Glutamatergic neuron (in vitro differentiated cells): ENCODE measurements around the gene KIF21B. TPM values are rescaled to one million over a fixed set of nuclear protein-coding genes. Genes with fewer than 3 reads are reported as not detected.

Experiments
- DNase-seq: peaks from one replicate; pipeline ENCODE4 v3.0.0; 2022
- H3K27ac Mint-ChIP-seq: one replicate; pipeline ENCODE4 v1.8.0; 2020; ENCODE audit warnings: mild to moderate bottlenecking, mixed read lengths, inconsistent platforms; ENCODE audit not compliant: unreplicated experiment
- H3K27me3 Mint-ChIP-seq: one replicate; pipeline ENCODE4 v1.8.0; 2020; ENCODE audit warnings: mild to moderate bottlenecking, moderate library complexity, mixed read lengths, inconsistent platforms; ENCODE audit not compliant: unreplicated experiment
- H3K36me3 Mint-ChIP-seq: one replicate; pipeline ENCODE4 v1.8.0; 2020; ENCODE audit warnings: mild to moderate bottlenecking, mixed read lengths, inconsistent platforms; ENCODE audit not compliant: unreplicated experiment
- H3K4me1 Mint-ChIP-seq: one replicate; pipeline ENCODE4 v1.8.0; 2020; ENCODE audit warnings: mild to moderate bottlenecking, low read depth, mixed read lengths, inconsistent platforms; ENCODE audit not compliant: unreplicated experiment
- H3K4me3 Mint-ChIP-seq: one replicate; pipeline ENCODE4 v1.8.0; 2020; ENCODE audit warnings: mild to moderate bottlenecking, mixed read lengths, inconsistent platforms; ENCODE audit not compliant: unreplicated experiment
- H3K9me3 Mint-ChIP-seq: one replicate; pipeline ENCODE4 v1.8.0; 2020; ENCODE audit warnings: mild to moderate bottlenecking, moderate library complexity, mixed read lengths, inconsistent platforms; ENCODE audit not compliant: unreplicated experiment
- total RNA-seq: library from RNA; stranded (reverse); fragmentation: NEBNext Ultra II Directional; extraction: Animal tissue kit (Norgen Biotek cat#: 25700); gene quantifications from one replicate; pipeline ENCODE4 v1.2.1, GENCODE V29; 2021; ENCODE audit not compliant: unreplicated experiment
- TF ChIP-seq, protein P1 (sequence below): fragments of 200-600 bp; sonication (generic); IDR thresholded peaks from one replicate; pipeline ENCODE4 v1.5.0; 2021; ENCODE audit not compliant: partially characterized antibody, unreplicated experiment

KIF21B gene
- total RNA-seq, 1 donor from 2014 or later = 51.1 TPM

DNA sequence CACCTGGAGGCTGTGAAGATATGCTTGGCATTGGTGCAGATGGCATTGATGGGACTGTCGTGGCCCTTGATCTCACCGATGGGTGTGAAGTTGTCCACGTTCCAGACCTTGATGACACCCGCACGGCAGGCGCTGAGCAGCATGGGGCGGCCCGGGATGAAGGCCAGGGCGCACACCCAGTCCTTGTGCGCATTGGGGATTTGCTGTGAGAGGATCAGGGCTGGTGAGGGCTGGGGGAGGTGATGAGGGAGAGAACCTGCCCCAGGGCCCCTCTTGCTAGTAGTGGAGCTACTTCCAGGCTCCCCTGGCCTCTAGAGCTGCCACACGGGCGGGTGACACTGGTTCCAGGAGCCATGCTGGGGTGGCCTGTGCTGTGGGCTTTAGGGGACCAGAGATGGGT lies 48.8 kb downstream of the KIF21B start:
- Mint-ChIP-seq H3K27ac (no peak overlapping the region), H3K36me3 (peaks cover under 1% of the 10 kb centered on the region), H3K4me1 (peaks cover 1% of the 10 kb centered on the region), H3K27me3 (peaks cover 5% of the 10 kb centered on the region), H3K9me3 (no peaks in the 10 kb centered on the region), H3K4me3 (no peak overlapping the region)
- TF ChIP-seq, protein P1, sequence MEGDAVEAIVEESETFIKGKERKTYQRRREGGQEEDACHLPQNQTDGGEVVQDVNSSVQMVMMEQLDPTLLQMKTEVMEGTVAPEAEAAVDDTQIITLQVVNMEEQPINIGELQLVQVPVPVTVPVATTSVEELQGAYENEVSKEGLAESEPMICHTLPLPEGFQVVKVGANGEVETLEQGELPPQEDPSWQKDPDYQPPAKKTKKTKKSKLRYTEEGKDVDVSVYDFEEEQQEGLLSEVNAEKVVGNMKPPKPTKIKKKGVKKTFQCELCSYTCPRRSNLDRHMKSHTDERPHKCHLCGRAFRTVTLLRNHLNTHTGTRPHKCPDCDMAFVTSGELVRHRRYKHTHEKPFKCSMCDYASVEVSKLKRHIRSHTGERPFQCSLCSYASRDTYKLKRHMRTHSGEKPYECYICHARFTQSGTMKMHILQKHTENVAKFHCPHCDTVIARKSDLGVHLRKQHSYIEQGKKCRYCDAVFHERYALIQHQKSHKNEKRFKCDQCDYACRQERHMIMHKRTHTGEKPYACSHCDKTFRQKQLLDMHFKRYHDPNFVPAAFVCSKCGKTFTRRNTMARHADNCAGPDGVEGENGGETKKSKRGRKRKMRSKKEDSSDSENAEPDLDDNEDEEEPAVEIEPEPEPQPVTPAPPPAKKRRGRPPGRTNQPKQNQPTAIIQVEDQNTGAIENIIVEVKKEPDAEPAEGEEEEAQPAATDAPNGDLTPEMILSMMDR = no peak
- no peak for DNase-seq

DNA sequence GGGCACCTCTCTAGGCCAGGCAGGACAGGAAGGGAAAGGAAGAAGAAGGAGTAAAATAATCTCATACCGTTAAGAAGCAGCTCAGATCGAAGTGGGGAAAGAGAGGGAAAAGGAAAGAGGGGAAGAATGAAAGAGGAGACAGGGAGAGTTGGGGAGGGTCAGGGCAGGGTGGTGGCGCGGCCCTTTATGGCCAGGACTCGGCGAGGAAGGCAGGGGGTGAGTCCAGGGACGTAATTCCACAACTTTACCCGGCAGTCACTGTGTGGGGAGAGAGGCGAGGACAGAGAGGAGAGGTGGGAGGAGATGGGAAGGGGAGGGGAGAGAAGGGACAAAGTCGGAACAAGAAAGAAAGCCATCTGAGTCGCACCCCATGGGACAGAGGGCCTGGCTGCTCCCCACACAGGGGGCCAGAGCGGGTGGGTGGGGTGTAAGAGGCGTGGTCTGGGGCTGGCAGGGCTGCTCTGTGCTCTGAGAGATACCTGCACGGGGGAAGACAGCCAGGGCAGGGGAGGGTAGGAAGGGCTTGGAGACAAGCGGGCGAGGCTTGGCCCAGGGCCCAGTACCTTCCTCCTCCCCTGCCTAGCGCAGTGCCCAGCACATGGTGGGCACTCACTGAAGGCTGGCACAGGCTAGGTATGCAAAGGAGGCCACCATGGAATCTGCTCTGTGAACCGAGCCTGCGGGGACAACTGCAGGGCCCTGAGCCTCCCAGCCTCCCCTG lies 49.4 kb downstream of the KIF21B start:
- DNase-seq = no peak
- TF ChIP-seq, protein P1 = no peak
- no peaks in the 10 kb centered on the region for H3K9me3 Mint-ChIP-seq
- no peak overlapping the region for H3K27ac Mint-ChIP-seq
- H3K4me1 Mint-ChIP-seq = peaks cover 1% of the 10 kb centered on the region
- peaks cover 5% of the 10 kb centered on the region for H3K27me3 Mint-ChIP-seq
- no peak overlapping the region for H3K4me3 Mint-ChIP-seq
- H3K36me3 Mint-ChIP-seq = no peaks in the 10 kb centered on the region

DNA sequence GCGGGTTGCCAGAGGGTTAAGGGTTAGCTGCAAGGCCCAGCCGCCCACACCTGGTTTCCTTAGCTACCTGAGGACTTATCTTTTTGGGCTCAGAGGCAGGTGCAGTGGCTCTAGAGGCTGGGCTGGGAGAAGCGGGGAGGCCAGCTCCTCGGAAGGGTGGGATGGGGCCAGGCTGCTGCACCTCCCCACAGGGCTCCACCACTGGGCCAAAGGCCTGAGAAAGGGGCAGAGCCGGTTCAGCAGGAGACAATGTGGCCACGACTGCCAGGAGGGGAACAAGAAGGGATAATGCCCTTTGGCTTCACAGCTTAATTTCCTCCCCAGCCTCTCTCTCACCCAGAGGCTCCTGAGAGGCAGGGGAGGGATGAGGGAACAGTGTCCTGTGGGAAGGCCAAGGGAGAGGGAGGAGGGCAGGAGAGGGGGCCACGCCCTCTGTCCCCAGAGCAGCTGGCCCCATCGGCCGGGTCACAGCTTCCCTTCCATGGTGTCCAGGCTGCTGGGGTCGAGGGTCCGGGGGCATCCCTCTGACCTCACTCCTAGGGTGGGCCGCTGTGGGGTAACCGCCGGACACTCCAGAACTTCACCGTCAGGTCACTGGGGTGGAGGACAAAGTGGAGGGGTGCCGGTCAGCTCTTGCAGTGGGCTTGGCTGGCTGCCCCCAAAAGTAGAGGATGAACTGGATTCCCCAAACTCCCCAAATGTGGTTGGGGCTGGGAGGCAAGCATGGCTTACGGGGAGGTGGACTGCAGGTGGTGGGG lies 50.4 kb downstream of the KIF21B start:
- Mint-ChIP-seq H3K27ac (no peak overlapping the region), H3K4me1 (peaks cover 1% of the 10 kb centered on the region), H3K27me3 (peaks cover 5% of the 10 kb centered on the region), H3K4me3 (no peak overlapping the region), H3K9me3 (no peaks in the 10 kb centered on the region), H3K36me3 (no peaks in the 10 kb centered on the region)
- TF ChIP-seq, protein P1 = no peak
- no peak for DNase-seq

DNA sequence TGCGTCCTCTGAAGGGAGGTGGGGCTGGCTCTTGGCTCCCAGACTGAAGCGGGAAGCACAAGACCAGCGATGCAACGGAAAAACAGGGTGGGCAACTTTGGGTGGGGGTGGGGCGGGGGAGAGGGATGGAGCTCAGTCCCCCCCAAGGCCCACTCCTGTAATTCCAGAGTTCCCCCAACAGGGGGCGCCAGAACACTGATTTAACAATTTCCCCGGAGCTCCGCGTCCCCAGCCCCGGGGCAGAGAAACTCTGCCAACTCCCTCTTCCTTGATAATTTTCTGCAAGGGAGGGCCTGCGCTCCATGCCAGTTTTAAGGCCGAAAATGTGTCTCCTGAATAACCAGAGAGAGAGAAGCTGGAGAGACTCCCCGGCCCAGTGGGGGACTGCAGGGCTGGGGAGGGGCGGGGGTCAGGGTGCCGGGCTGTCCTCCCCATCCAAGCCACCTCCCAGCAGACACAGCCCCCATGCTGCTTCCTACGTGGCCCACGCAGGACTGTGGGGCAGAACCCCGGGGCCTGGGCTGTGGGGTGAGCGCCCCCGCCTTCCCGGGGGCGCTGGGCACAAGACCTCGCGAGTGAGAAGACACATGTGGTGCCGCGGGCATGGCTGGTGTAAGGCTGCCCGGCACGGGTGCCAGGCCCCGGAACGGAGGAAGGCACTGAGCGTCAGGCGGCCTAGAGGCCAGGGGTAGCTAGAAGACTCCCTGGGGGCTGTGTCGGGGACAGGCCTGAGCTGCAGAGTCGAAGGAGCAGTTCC lies 51.4 kb downstream of the KIF21B start:
- Mint-ChIP-seq H3K36me3 (no peaks in the 10 kb centered on the region), H3K4me3 (no peak overlapping the region), H3K27me3 (peaks cover 5% of the 10 kb centered on the region), H3K4me1 (peaks cover 1% of the 10 kb centered on the region), H3K9me3 (no peaks in the 10 kb centered on the region), H3K27ac (no peak overlapping the region)
- TF ChIP-seq, protein P1 = peak; percentile 100
- peak; percentile 82 for DNase-seq
